Immature natural killer cell (primary cell): ENCODE data around the gene TSPO2. TPM values are rescaled to one million over a fixed set of nuclear protein-coding genes. Genes with fewer than 3 reads are reported as not detected.

ENCODE experiments used
- DNase-seq, 3 donors: peaks; one replicate each; pipeline ENCODE4 v3.0.0; 2022; ENCODE audit warnings: mixed read lengths in 1 of 3
- H3K27ac Mint-ChIP-seq, 6 donors: one replicate each; pipeline ENCODE4 v1.8.0; 2020; ENCODE audit warnings: mixed read lengths in 6 of 6, mild to moderate bottlenecking in 5 of 6, inconsistent platforms in 4 of 6, moderate library complexity in 3 of 6
- H3K27me3 Mint-ChIP-seq, 3 donors: one replicate each; pipeline ENCODE4 v1.8.0; 2020 to 2021; ENCODE audit warnings: low read depth in 3 of 3, mild to moderate bottlenecking in 3 of 3, mixed read lengths in 3 of 3, moderate library complexity in 3 of 3, inconsistent platforms in 1 of 3
- H3K36me3 Mint-ChIP-seq, 3 donors: one replicate each; pipeline ENCODE4 v1.8.0; 2020; ENCODE audit warnings: mixed read lengths in 3 of 3, inconsistent platforms in 2 of 3, mild to moderate bottlenecking in 2 of 3
- H3K4me1 Mint-ChIP-seq, 2 donors: one replicate each; pipeline ENCODE4 v1.8.0; 2020; ENCODE audit warnings: inconsistent platforms in 2 of 2, mild to moderate bottlenecking in 2 of 2, mixed read lengths in 2 of 2, moderate library complexity in 1 of 2
- H3K4me3 Mint-ChIP-seq, 5 donors: one replicate each; pipeline ENCODE4 v1.8.0; 2020; ENCODE audit warnings: mild to moderate bottlenecking in 5 of 5, mixed read lengths in 5 of 5, inconsistent platforms in 3 of 5, moderate library complexity in 3 of 5
- H3K9me3 Mint-ChIP-seq, 6 donors: one replicate each; pipeline ENCODE4 v1.8.0; 2020; ENCODE audit warnings: mild to moderate bottlenecking in 6 of 6, mixed read lengths in 6 of 6, inconsistent platforms in 4 of 6, moderate library complexity in 3 of 6
- polyA plus RNA-seq, 3 donors: library from polyadenylated mRNA; unstranded; fragments of 300-500 nt; fragmentation: Illumina TruSeq; gene quantifications; one replicate each; pipeline ENCODE4 v1.2.3, GENCODE V29; 2021

Gene TSPO2
- polyA plus RNA-seq, 3 donors from 2014 or later, result not detected

GRCh38 chr6:41079080-41079479 lies 36.8 kb downstream of the TSPO2 start:
- H3K27me3 Mint-ChIP-seq, result peaks cover 0 to under 1% (median under 1%) of the 10 kb centered on the region in 3 donors
- H3K4me3 Mint-ChIP-seq, result no peak overlapping the region
- H3K4me1 Mint-ChIP-seq, result peaks cover 51 to 79% of the 10 kb centered on the region in 2 donors
- no peaks in the 10 kb centered on the region for H3K9me3 Mint-ChIP-seq
- DNase-seq, result no peak
- peak overlapping the region in 1 of 6 donors; percentile 11 for H3K27ac Mint-ChIP-seq
- H3K36me3 Mint-ChIP-seq, result peaks cover 8 to 29% (median 10%) of the 10 kb centered on the region in 3 donors

- Mint-ChIP-seq H3K27ac (peak overlapping the region; percentile 42 to 92 (median 76)), H3K4me3 (peak overlapping the region; percentile 57 to 80 (median 69)), H3K9me3 (no peaks in the 10 kb centered on the region), H3K4me1 (peaks cover 35 to 63% of the 10 kb centered on the region in 2 donors), H3K27me3 (no peaks in the 10 kb centered on the region), H3K36me3 (peaks cover 14 to 39% (median 17%) of the 10 kb centered on the region in 3 donors)
- peak in 1 of 3 donors; percentile 6 for DNase-seq
These were observed 38.4 kb downstream of the TSPO2 start for GRCh38 chr6:41080621-41081020.

GRCh38 chr6:41083072-41083471 lies 40.8 kb downstream of the TSPO2 start:
- Mint-ChIP-seq H3K4me1 (peaks cover 30 to 60% of the 10 kb centered on the region in 2 donors), H3K27ac (no peak overlapping the region), H3K9me3 (no peaks in the 10 kb centered on the region), H3K36me3 (peaks cover 19 to 59% (median 24%) of the 10 kb centered on the region in 3 donors), H3K27me3 (no peaks in the 10 kb centered on the region), H3K4me3 (no peak overlapping the region)
- no peak for DNase-seq

- H3K4me1 Mint-ChIP-seq, result peaks cover 21 to 45% of the 10 kb centered on the region in 2 donors
- peaks cover 22 to 55% (median 25%) of the 10 kb centered on the region in 3 donors for H3K36me3 Mint-ChIP-seq
- H3K27me3 Mint-ChIP-seq, result no peaks in the 10 kb centered on the region
- no peak overlapping the region for H3K27ac Mint-ChIP-seq
- no peak overlapping the region for H3K4me3 Mint-ChIP-seq
- H3K9me3 Mint-ChIP-seq, result no peaks in the 10 kb centered on the region
- no peak for DNase-seq
These were observed 42.9 kb downstream of the TSPO2 start for GRCh38 chr6:41085182-41085581.

GRCh38 chr6:41088451-41088850 lies 46.2 kb downstream of the TSPO2 start:
- no peak overlapping the region for H3K4me3 Mint-ChIP-seq
- peaks cover 29 to 65% (median 30%) of the 10 kb centered on the region in 3 donors for H3K36me3 Mint-ChIP-seq
- no peak for DNase-seq
- peaks cover 0 to 2% (median 0%) of the 10 kb centered on the region in 6 donors for H3K9me3 Mint-ChIP-seq
- no peak overlapping the region for H3K27ac Mint-ChIP-seq
- no peaks in the 10 kb centered on the region for H3K27me3 Mint-ChIP-seq
- H3K4me1 Mint-ChIP-seq, result peaks cover 1 to 17% of the 10 kb centered on the region in 2 donors

- no peaks in the 10 kb centered on the region for H3K27me3 Mint-ChIP-seq
- no peak overlapping the region for H3K4me3 Mint-ChIP-seq
- peaks cover 0 to 2% (median 0%) of the 10 kb centered on the region in 6 donors for H3K9me3 Mint-ChIP-seq
- no peak for DNase-seq
- H3K36me3 Mint-ChIP-seq, result peaks cover 29 to 64% (median 33%) of the 10 kb centered on the region in 3 donors
- peaks cover 1 to 9% of the 10 kb centered on the region in 2 donors for H3K4me1 Mint-ChIP-seq
- H3K27ac Mint-ChIP-seq, result no peak overlapping the region
These were observed 48.8 kb downstream of the TSPO2 start for GRCh38 chr6:41090841-41091761.

- peaks cover 3 to 5% of the 10 kb centered on the region in 2 donors for H3K4me1 Mint-ChIP-seq
- H3K9me3 Mint-ChIP-seq, result peaks cover 0 to 2% (median 0%) of the 10 kb centered on the region in 6 donors
- H3K27me3 Mint-ChIP-seq, result no peaks in the 10 kb centered on the region
- no peak overlapping the region for H3K27ac Mint-ChIP-seq
- no peak for DNase-seq
- H3K36me3 Mint-ChIP-seq, result peaks cover 33 to 67% (median 39%) of the 10 kb centered on the region in 3 donors
- no peak overlapping the region for H3K4me3 Mint-ChIP-seq
These were observed 50.3 kb downstream of the TSPO2 start for GRCh38 chr6:41092421-41093140.

GRCh38 chr6:41093729-41094128 lies 51.5 kb downstream of the TSPO2 start:
- H3K4me1 Mint-ChIP-seq, result peaks cover 3 to 7% of the 10 kb centered on the region in 2 donors
- no peaks in the 10 kb centered on the region for H3K27me3 Mint-ChIP-seq
- no peak overlapping the region for H3K27ac Mint-ChIP-seq
- H3K36me3 Mint-ChIP-seq, result peaks cover 32 to 71% (median 47%) of the 10 kb centered on the region in 3 donors
- H3K9me3 Mint-ChIP-seq, result peaks cover 0 to 2% (median 0%) of the 10 kb centered on the region in 6 donors
- DNase-seq, result no peak
- H3K4me3 Mint-ChIP-seq, result no peak overlapping the region

Other genes starting within 250 kb of the TSPO2 start
- gene UNC5CL, start 3.2 kb upstream of the TSPO2 start, polyA plus RNA-seq, result under 1 TPM in 2 of 3 donors, not detected in 1; 0.19 to 0.45 TPM
- under 1 TPM in 1 of 3 donors, not detected in 2; 0.50 TPM for gene APOBEC2, start 10.7 kb downstream of the TSPO2 start, polyA plus RNA-seq
- gene OARD1, start 29.9 kb downstream of the TSPO2 start, polyA plus RNA-seq, result 10 to 100 TPM; 32.3 to 41.9 (median 33.2) TPM
- gene NFYA, start 30.5 kb downstream of the TSPO2 start, polyA plus RNA-seq, result 10 to 100 TPM; 12.4 to 21.7 (median 20.5) TPM
- 1 to 10 TPM in 2 of 3 donors, not detected in 1; 2.4 to 6.2 TPM for gene TREML1, start 111.9 kb downstream of the TSPO2 start, polyA plus RNA-seq
- gene TREM2, start 120.6 kb downstream of the TSPO2 start, polyA plus RNA-seq, result not detected
- gene TREML2, start 158.7 kb downstream of the TSPO2 start, polyA plus RNA-seq, result 1 to 10 TPM in 1 of 3 donors, under 1 TPM in 1, not detected in 1; 0.89 to 1.2 TPM
- not detected for gene TREML4, start 185.9 kb downstream of the TSPO2 start, polyA plus RNA-seq
- gene TREM1, start 244.2 kb downstream of the TSPO2 start, polyA plus RNA-seq, result 1 to 10 TPM in 1 of 3 donors, not detected in 2; 2.8 TPM